Measurements from ENCODE around the gene PSRC1.
A peak's percentile ranks its signal among the peaks of the same experiment; 100 is the strongest.

PSRC1 gene

GRCh38 chr1:109272021-109272799, 10.7 kb downstream of the PSRC1 start:
- DNase-seq (ENCODE audit: low read depth in 2 of 2, low spot score in 1 of 2): no peak

- DNase-seq (ENCODE audit: low read depth in 2 of 2, low spot score in 1 of 2): no peak
Measured at GRCh38 chr1:109271458-109271857, 11.5 kb downstream of the PSRC1 start.

GRCh38 chr1:109270623-109271317, 12.2 kb downstream of the PSRC1 start:
- no peak for DNase-seq (ENCODE audit: low read depth in 2 of 2, low spot score in 1 of 2)

- no peak for DNase-seq (ENCODE audit: low read depth in 2 of 2, low spot score in 1 of 2)
Measured at GRCh38 chr1:109269981-109270622, 12.8 kb downstream of the PSRC1 start.

GRCh38 chr1:109269212-109269980, 13.5 kb downstream of the PSRC1 start:
- no peak for DNase-seq (ENCODE audit: low read depth in 2 of 2, low spot score in 1 of 2)

- DNase-seq (ENCODE audit: low read depth in 2 of 2, low spot score in 1 of 2): no peak
Measured at GRCh38 chr1:109268431-109269211, 14.3 kb downstream of the PSRC1 start.

- no peak for DNase-seq (ENCODE audit: low read depth in 2 of 2, low spot score in 1 of 2)
Measured at GRCh38 chr1:109267743-109268300, 15.1 kb downstream of the PSRC1 start.

- DNase-seq (ENCODE audit: low read depth in 2 of 2, low spot score in 1 of 2): no peak
Measured at GRCh38 chr1:109266965-109267364, 16.0 kb downstream of the PSRC1 start.

GRCh38 chr1:109265741-109266330, 17.1 kb downstream of the PSRC1 start:
- no peak for DNase-seq (ENCODE audit: low read depth in 2 of 2, low spot score in 1 of 2)

- DNase-seq (ENCODE audit: low read depth in 2 of 2, low spot score in 1 of 2): no peak
Measured at GRCh38 chr1:109265016-109265415, 17.9 kb downstream of the PSRC1 start.

GRCh38 chr1:109264379-109264755, 18.6 kb downstream of the PSRC1 start:
- DNase-seq (ENCODE audit: low read depth in 2 of 2, low spot score in 1 of 2): no peak

- peak; percentile 37 to 54 for DNase-seq (ENCODE audit: low read depth in 2 of 2, low spot score in 1 of 2)
Measured at GRCh38 chr1:109263597-109264378, 19.2 kb downstream of the PSRC1 start.

- DNase-seq (ENCODE audit: low read depth in 2 of 2, low spot score in 1 of 2): no peak
Measured at GRCh38 chr1:109263234-109263596, 19.7 kb downstream of the PSRC1 start.

GRCh38 chr1:109262231-109263055, 20.5 kb downstream of the PSRC1 start:
- DNase-seq (ENCODE audit: low read depth in 2 of 2, low spot score in 1 of 2): no peak

GRCh38 chr1:109261578-109261977, 21.4 kb downstream of the PSRC1 start:
- DNase-seq (ENCODE audit: low read depth in 2 of 2, low spot score in 1 of 2): no peak

- DNase-seq (ENCODE audit: low read depth in 2 of 2, low spot score in 1 of 2): no peak
Measured at GRCh38 chr1:109261006-109261405, 21.9 kb downstream of the PSRC1 start.

- DNase-seq (ENCODE audit: low read depth in 2 of 2, low spot score in 1 of 2): no peak
Measured at GRCh38 chr1:109259674-109260557, 23.0 kb downstream of the PSRC1 start.
